K562 (cell line): ENCODE measurements around the gene DNMT1. TPM values are rescaled to one million over a fixed set of nuclear protein-coding genes. Genes with fewer than 3 reads are reported as not detected.

Experiments used
- ARID4B ChIP-seq: sonication (generic); formaldehyde crosslinking; IDR thresholded peaks from 2 replicates; pipeline ENCODE4 v1.8.0; 2022; ENCODE audit warnings: mild to moderate bottlenecking, missing genetic modification reagents
- BRD4 ChIP-seq: fragments of 200-600 bp; sonication (generic); IDR thresholded peaks from 2 replicates; pipeline ENCODE4 v1.6.1; 2017; ENCODE audit warnings: inconsistent platforms
- CBX5 ChIP-seq: IDR thresholded peaks from 2 replicates; pipeline ENCODE4 v1.6.1; 2014; ENCODE audit warnings: low read depth, borderline replicate concordance
- CCAR2 ChIP-seq: fragments of 200-400 bp; formaldehyde crosslinking; IDR thresholded peaks from 2 replicates; pipeline ENCODE4 v1.6.1; 2017; ENCODE audit warnings: mild to moderate bottlenecking, low read depth, low read length
- FUS ChIP-seq: fragments of 200-400 bp; formaldehyde crosslinking; optimal IDR thresholded peaks from 2 replicates; pipeline ENCODE3; 2017; ENCODE audit warnings: low read depth, low read length
- HDGF ChIP-seq: fragments of 450-650 bp; IDR thresholded peaks from 2 replicates; pipeline ENCODE4 v1.6.1; 2016
- PYGO2 ChIP-seq: fragments of 450-650 bp; IDR thresholded peaks from 2 replicates; pipeline ENCODE4 v1.6.1; 2016; ENCODE audit warnings: mild to moderate bottlenecking, missing genetic modification characterization, moderate library complexity, missing compliant biosample characterization
- RAD21 ChIP-seq, 2 experiments: fragments of 250-450 bp in 1 of 2; fragments of 450-650 bp in 1 of 2; sonication (Bioruptor Pico) in 1 of 2; formaldehyde crosslinking in 1 of 2; IDR thresholded peaks in 1 of 2; conservative IDR thresholded peaks in 1 of 2; 2 replicates each; pipeline versions ENCODE4 v1.4.0 to v1.8.0; 2020 to 2022; ENCODE audit warnings: mild to moderate bottlenecking in 2 of 2, moderate library complexity in 1 of 2
- RBM25 ChIP-seq: fragments of 200-400 bp; formaldehyde crosslinking; IDR thresholded peaks from 2 replicates; pipeline ENCODE4 v1.6.1; 2018; ENCODE audit warnings: low read length, low read depth, moderate library complexity; ENCODE audit not compliant: severe bottlenecking
- RCOR1 ChIP-seq, 2 experiments: IDR thresholded peaks; 2 replicates each; pipeline ENCODE4 v1.6.1; 2012; ENCODE audit warnings: low read depth in 2 of 2, low read length in 2 of 2, borderline replicate concordance in 1 of 2, improper control_type of control experiment in 1 of 2
- TCF3 ChIP-seq: sonication (generic); formaldehyde crosslinking; IDR thresholded peaks from 2 replicates; pipeline ENCODE4 v1.4.0; 2020; ENCODE audit warnings: mild to moderate bottlenecking, missing genetic modification reagents
- XRCC3 ChIP-seq: fragments of 450-650 bp; IDR thresholded peaks from 2 replicates; pipeline ENCODE4 v1.6.1; 2017; ENCODE audit warnings: mild to moderate bottlenecking, moderate library complexity
- ZNF408 ChIP-seq: fragments of 250-450 bp; sonication (Bioruptor Pico); IDR thresholded peaks from 2 replicates; pipeline ENCODE4 v1.4.0; 2020; ENCODE audit warnings: low read depth, mild to moderate bottlenecking, moderate library complexity
- ZNF561 ChIP-seq: fragments of 450-650 bp; formaldehyde crosslinking; conservative IDR thresholded peaks from 2 replicates; pipeline ENCODE4 v1.4.0; 2020; ENCODE audit warnings: mild to moderate bottlenecking, moderate library complexity
- polyA plus RNA-seq, 8 experiments: library from polyadenylated mRNA; depleted of rRNA in 4 of 8; stranded (reverse) in 5 of 8; unstranded in 3 of 8; fragments of >200 nt; fragmentation: Nextera tagmentation in 2 of 8; fragmentation: Illumina TruSeq in 1 of 8; extraction: Ambion mirVana in 2 of 8; extraction: Trizol in 1 of 8; gene quantifications; 2 replicates each; pipeline versions ENCODE4 v1.2.1 to v1.2.3, GENCODE V29; 2011 to 2014; ENCODE audit warnings: inconsistent platforms in 1 of 8, missing spikeins in 1 of 8
- total RNA-seq, 7 experiments: library from RNA; depleted of rRNA in 6 of 7; stranded (reverse); fragments of >200 nt in 6 of 7; fragmentation: Illumina TruSeq in 2 of 7; extraction: Trizol in 2 of 7; gene quantifications; 2 replicates each; pipeline versions ENCODE4 v1.2.1 to v1.2.3, GENCODE V29; 2011 to 2021; ENCODE audit warnings: low replicate concordance in 1 of 7
- TF ChIP-seq, protein P1 (sequence below): fragments of 250-450 bp; sonication (Bioruptor Pico); IDR thresholded peaks from 2 replicates; pipeline ENCODE4 v1.8.0; 2022; ENCODE audit warnings: inconsistent platforms, mild to moderate bottlenecking, moderate library complexity, borderline replicate concordance
- TF ChIP-seq, protein P2 (sequence below): fragments of 250-450 bp; sonication (Bioruptor Pico); IDR thresholded peaks from 2 replicates; pipeline ENCODE4 v1.8.0; 2022; ENCODE audit warnings: moderate library complexity, mild to moderate bottlenecking, inconsistent platforms
- TF ChIP-seq, protein P3 (sequence below): sonication (generic); formaldehyde crosslinking; IDR thresholded peaks from 2 replicates; pipeline ENCODE4 v1.8.1; 2023; ENCODE audit warnings: mild to moderate bottlenecking, missing genetic modification reagents
- TF ChIP-seq, protein P4 (sequence below): sonication (generic); IDR thresholded peaks from 2 replicates; pipeline ENCODE4 v1.6.1; 2016

Gene DNMT1
- total and polyA plus RNA-seq, 9 of the 15 experiments (the other 6 are each of a cell fraction or from before 2014, with no cell fraction given), result 80.1 to 271 (median 121) TPM

GRCh38 chr19:10230861-10231611 lies 36.3 kb upstream of the DNMT1 start, which contains the start of gene S1PR2 (continued):
- TF ChIP-seq, protein P1, sequence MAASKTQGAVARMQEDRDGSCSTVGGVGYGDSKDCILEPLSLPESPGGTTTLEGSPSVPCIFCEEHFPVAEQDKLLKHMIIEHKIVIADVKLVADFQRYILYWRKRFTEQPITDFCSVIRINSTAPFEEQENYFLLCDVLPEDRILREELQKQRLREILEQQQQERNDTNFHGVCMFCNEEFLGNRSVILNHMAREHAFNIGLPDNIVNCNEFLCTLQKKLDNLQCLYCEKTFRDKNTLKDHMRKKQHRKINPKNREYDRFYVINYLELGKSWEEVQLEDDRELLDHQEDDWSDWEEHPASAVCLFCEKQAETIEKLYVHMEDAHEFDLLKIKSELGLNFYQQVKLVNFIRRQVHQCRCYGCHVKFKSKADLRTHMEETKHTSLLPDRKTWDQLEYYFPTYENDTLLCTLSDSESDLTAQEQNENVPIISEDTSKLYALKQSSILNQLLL, result no peak
- TF ChIP-seq CBX5 (no peak), ZNF408 (no peak), RAD21 (CRISPR knock-in tag; conservative IDR thresholded peaks at IDR 0.05 in 1 of 2, IDR thresholded peaks at IDR 0.05 in 1 of 2) (no peak), TCF3 (CRISPR knock-in tag) (no peak), BRD4 (no peak), XRCC3 (no peak), PYGO2 (tag) (no peak), CCAR2 (no peak), ARID4B (CRISPR knock-in tag) (peak; percentile 48; the same call in 1 of the 2 replicates), HDGF (no peak), RCOR1 (IDR thresholded peaks at IDR 0.05; ENCODE audit: borderline replicate concordance in 1 of 2, low read depth in 2 of 2, low read length in 2 of 2) (no peak), RBM25 (no peak), ZNF561 (CRISPR knock-in tag) (no peak), FUS (peak; percentile 65)
- TF ChIP-seq, protein P2, sequence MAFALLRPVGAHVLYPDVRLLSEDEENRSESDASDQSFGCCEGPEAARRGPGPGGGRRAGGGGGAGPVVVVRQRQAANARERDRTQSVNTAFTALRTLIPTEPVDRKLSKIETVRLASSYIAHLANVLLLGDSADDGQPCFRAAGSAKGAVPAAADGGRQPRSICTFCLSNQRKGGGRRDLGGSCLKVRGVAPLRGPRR (CRISPR knock-in tag), result no peak
- TF ChIP-seq, protein P3, sequence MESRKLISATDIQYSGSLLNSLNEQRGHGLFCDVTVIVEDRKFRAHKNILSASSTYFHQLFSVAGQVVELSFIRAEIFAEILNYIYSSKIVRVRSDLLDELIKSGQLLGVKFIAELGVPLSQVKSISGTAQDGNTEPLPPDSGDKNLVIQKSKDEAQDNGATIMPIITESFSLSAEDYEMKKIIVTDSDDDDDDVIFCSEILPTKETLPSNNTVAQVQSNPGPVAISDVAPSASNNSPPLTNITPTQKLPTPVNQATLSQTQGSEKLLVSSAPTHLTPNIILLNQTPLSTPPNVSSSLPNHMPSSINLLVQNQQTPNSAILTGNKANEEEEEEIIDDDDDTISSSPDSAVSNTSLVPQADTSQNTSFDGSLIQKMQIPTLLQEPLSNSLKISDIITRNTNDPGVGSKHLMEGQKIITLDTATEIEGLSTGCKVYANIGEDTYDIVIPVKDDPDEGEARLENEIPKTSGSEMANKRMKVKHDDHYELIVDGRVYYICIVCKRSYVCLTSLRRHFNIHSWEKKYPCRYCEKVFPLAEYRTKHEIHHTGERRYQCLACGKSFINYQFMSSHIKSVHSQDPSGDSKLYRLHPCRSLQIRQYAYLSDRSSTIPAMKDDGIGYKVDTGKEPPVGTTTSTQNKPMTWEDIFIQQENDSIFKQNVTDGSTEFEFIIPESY, result no peak
- TF ChIP-seq, protein P4, sequence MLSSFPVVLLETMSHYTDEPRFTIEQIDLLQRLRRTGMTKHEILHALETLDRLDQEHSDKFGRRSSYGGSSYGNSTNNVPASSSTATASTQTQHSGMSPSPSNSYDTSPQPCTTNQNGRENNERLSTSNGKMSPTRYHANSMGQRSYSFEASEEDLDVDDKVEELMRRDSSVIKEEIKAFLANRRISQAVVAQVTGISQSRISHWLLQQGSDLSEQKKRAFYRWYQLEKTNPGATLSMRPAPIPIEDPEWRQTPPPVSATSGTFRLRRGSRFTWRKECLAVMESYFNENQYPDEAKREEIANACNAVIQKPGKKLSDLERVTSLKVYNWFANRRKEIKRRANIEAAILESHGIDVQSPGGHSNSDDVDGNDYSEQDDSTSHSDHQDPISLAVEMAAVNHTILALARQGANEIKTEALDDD, result no peak
